Hypothalamus (tissue), 51 donors: ENCODE results near the gene MBLAC1.

ENCODE experiments used
- DNase-seq, 51 donors: peaks; one replicate each; lab custom pipeline; 2025; lab: John Stamatoyannopoulos, UW

MBLAC1 gene

DNA sequence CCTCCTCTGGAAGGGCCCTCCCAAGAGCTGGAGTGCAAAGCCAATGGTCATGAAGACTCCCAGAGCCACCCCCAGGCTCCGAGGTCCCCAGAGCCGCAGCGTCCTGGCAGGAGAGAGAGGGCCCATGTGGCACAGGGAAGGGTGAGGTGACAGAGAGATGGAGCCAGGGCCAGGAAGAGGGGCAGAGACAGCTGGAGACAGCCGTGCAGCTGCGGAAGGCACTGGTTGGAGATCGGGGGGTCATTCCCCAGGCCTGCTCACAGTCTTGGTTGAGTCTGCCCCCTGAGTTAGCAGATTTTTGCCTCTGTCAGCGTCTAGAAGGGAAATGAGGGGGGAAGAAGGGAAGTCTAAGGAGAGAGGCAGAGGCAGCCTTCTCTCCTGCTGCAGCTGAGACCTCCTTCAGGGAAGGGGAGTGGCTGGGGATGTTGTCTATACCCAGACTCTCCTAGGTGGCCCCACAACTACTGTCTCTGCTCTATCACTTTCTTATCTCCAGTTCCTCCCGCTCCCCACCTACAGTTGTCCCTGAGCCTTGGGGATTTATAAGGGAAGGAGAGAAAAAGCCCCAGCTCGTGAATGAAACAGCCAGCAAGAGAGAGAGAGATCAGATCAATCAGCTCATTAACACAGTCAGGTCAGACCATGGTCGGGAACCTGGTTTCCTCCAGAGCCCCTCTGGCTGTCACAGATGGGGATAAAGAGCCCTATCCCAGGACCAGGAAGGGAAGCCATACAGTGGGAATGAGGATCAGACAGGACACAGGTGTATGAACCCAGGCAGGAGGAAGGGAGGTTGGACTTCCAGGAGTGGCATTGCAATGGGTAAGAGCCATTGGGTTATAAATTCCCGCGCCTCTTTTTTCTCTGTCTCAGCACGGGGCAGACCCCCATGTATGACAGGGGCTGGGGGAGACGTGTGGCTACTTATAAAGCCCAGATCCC lies 40.5 kb downstream of the MBLAC1 start:
- DNase-seq: no peak

DNA sequence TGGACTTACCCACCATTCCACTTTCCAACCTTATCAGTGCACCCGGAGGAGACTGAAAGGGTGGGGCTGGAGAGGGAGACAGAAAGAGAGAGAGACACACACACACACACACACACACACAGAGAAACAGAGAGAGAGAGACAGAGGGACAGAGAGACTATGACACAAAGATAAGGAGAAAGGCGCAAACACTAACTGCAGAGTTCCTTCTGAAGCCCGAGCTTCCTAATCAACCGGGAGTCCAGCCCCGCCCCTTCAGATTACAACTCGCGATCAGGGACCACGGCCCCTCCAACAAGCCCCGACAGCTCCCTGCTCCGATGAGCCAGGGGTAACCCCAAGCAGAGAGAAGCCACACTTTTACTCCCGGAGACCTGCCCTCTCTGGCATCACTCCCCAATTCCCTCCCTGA lies 41.2 kb downstream of the MBLAC1 start:
- DNase-seq: no peak

DNA sequence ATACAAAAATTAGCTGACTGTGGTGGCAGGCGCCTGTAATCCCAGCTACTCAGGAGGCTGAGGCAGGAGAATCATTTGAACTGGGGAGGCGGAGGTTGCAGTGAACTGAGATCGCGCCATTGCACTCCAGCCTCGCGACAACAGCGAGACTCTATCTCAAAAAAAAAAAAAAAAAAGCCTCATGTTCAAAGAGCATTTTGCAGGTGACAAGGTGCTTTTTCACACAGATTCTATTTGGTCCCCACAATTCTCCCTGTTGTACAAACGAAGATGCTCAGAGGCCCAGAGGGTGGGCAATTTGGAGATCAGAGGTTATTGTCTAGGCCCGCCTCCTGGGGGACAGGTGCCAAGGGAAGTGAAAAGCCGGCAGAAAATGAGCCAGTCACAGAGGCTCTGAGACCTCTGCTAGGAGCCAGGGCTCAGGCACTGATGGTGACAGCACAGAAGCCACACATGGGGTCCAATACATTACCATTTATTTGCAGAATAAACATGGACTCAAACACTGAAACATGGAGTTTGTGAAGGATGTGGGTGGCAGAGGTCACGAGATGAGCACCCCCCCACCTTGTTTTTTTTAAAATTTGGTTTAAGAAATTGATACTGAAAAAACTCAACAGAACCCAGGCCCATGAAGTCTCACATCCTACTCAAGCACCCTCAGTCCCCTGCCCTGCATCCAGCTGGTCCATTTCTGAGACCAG lies 42.5 kb downstream of the MBLAC1 start:
- no peak for DNase-seq

DNA sequence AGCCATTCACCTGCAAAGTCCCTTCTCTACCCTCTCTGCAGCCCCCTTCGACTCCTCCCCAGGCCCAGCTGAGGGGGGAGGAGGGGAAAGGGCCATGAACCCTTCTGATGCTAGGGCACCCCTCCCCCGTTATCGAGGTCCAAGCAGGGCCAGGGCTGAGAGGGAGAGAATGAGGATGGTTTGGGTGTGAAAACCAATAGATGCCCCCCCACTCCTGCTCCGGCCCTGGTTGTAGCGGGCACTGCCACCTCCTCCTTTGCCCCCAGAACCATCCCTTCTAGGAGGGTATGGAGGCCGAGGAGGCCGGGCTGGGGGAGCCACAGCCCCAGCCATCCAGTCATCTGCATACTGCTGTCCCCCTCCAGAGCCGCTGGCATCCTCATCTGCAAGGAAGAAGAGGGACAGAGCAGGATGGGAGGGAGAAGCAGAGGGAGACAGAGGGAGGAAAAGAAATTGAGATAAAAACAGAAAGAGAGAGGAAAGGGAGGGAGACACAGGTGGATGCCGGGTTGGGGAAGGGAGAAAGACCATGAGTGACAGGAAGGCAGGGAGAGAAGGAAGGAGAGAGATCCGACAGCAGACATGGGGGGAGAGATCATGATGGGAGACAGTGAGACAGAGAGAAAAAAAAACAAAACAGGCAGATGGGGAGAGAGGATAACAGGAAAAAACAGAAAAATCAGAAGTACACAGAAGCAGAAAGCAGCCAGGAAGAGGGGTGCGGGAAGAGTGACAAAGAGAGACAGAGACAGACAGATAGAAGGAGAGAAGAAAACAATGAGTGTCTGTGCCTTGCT lies 43.5 kb downstream of the MBLAC1 start:
- no peak for DNase-seq

DNA sequence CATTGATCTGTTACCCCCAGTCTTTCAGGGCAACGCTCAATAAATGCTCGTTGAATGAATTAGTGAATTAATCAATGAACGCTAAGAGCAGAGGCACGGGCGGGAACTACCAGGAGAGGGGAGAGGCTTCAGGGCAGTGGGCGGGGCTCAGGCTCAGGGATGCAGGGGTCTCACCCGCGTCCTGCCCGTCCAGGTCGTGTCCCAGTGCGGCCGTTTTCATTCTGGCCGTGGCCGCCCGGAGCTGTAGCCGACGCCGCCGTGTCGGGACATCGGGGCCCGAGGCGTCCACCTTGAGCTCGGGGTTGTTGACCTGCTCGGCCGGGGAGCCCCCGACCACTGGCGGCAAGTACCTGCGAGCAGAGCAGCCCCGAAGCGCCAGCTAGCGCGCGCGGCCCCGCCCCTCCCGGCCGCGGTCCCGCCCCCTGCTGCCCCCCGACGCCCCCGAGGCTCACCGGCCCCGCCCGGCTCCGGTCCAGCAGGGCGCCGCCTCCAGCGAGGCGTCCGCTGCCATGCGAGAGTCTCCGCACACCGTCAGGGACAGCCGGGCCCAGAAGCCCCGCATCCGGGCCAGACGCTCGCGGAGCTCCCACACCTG lies 44.4 kb downstream of the MBLAC1 start:
- peak in 1 of 51 donors; percentile 15 for DNase-seq

DNA sequence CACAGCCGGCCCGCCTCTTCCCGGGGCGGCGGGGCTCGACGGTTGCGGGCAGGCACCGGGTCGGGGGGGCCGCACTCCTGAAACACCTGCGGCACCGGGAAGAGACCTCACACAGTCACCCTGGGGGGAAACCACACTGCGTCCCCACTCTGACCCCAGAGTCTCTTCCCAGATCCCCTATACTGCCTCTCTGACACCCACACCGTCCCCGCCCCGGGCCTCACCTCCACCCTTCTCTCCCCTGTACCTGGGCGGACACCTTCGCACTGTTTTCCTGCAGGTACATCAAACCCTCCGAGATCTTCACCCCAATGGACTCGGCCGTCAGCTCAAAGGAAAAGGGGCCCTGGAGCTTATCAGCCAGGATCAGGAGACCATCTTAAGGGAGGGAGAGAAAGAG lies 45.1 kb downstream of the MBLAC1 start:
- no peak for DNase-seq

DNA sequence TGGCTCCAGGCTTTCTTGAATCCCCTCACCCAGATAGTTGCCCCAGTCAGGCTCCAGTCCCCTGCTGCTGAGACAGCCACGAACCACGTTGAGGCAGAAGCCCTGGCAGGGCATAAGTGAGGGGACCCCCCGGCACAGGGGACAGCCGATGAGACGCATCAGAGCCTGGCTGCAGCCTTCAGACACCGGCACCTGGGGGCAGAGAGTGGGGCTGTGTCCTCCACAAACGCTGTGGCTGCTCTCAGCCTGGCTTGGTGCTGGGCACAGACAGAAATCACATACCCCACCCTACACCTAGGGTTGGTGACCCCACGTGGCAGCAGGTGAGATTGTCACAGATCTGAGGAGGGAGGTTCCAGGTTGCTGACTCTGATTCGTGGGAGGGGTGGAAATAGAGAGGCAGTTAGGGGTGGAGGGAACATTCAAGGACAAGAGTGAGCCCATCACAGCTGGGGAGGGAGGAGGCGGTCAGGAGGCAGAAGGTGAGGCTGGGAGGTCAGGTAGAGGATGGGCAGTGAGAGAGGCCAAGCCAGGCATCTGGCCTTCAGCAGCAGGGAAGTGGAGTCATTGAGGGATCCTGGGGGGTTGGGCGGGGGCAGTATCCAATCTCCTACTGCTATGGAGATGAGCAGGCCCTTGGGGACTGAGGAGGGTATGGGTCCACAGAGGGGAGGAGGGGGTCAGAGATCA lies 47.2 kb downstream of the MBLAC1 start:
- DNase-seq: no peak

DNA sequence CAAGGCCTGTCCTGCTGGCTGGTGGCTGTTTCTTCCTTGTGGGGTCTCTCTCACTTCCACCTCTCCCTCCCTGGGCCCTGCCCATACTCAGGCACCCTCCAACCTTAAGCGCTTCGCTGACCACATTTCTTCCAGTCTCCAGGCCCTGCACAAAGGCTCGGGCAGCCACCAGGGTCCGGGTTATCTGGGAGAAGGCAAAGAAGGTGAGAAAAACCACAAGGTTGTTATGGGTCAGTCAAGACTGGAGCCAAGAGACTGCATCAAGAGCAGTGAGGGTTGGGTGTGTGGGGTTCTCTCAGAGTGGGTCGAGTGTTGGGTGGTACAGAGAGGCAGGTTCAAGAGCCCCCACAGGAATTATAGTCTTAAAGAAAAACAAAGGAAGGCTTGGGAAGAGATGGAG lies 47.8 kb downstream of the MBLAC1 start:
- no peak for DNase-seq

DNA sequence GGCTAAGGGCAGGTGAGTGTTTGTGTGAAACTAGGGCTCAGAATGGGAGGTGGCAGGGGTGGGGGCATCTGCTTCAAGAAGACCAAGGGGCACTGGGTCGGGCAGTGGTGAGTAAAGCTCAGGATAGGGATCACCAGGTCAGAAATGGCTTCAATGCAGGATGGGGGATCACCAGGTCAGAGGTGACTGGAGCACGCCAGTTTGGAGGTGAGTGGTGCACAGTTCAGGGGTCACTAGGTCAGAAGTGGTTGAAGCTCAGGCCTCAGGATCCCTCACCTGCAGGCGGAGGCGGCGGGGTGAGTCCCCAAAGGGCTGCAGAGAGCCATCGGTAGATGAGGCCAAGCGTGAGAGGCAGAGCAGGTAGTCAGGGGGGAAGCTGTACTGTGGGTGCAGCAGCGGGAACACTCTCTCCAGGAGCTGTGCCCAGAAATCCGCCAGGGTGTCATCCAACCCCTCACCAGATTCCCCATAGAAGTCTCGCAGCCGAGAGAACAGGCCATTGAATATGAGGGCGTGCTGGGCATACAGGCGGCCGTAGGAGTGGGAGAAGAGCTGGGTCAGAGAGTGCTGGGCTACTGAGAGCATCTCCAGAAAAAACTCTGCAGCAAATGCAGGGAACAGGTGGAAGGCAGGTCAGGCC lies 48.6 kb downstream of the MBLAC1 start:
- DNase-seq: no peak

DNA sequence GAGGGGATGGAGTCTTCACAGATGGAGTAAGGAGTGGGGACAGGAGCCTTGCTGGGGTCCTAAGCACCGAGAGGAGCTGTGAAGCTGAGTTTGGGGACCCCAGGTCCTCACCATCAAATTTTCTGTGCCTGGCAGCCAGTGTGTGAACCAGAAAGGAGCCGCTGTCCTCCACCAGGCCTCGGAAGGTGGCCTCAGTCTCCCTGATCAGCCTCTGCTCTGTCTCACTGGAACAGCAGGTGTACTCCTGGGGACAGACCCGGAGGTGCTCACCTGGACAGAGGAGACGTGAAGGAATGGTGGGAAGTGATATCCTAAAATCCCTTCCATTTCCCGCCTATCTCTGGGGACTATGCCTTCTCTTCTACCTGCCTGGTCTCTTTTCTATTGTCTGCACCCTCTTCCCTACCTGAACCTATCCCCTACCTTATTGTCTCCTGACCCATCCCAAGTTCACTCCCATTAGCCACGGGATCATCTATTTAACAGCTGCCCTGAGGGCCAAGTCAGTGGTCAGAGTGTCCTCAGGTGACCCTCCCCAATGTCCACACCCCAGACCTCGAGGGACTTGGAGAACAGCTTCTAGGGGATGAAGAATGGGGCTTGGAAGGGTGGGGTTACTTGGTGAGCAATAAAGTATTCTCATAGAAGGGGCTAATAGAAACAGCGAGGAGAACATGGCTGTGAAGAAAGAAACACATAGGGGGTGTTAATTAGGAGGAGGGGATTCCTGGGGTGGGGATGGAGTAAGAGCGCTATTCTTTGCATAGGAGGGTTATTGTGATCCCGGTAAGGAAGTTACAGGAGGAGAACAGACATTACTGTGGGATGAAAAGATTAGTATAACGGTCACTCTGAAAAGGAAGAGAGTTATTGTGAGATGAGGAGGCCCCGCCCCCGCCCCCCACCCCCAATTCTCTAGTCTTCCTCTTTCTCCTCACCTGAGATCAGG lies 49.6 kb downstream of the MBLAC1 start:
- DNase-seq: no peak

DNA sequence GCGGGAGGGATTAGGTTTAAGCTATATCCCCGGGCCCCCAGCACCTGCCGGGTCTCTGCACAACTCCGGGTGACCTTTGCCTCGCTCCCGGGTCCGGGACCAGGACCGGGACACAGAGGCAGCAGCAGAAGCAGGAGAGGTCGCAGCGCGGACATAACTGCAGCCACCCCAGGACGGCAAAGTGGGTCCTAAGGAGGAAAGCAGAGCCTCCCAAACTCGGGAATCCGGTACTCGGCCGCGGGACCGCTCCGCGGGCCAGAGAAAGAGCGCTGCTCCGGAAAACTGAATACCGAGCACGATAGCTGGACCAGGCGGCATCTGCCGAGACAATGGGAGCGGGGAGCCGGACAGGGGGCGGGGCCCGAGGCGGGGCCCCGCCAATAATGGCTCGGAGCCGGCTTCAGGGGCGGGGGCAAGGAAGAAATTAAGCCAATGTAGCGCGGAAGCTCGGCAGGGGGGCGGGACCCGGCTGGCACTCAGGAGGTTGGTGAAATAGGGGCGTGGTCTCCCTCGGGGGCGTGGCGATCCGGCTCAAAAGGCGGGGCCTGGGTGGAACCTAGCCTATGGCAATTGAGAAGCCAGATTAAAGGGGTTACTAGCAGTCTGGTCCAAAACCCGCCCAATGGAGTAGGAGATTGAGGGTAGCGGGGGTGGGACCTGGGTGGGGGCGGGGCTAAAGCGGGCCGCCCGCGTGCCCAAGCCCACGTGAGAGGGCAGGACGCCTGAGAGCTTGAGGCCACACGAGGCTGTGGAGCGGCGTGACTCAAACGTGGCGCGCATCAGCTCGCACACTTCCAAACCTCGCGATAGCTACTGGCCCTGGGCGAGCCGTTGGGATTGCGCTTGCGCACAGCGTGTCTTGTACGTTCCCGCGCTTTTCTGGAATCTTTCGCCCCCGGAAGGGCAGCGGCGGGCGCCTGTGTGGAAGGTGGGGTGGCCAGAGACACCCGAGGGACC lies 50.6 kb downstream of the MBLAC1 start, which contains the start of the genes GPC2 and STAG3:
Gene GPC2, minus strand, starts transcription at position 337 of the 957 bp plus-strand sequence. Its CDS starts 182 bp downstream, at position 155.
Gene STAG3, plus strand, starts transcription at position 874 of the 957 bp plus-strand sequence. CDS start 2,639 bp downstream, outside the sequence.
- peak in 50 of 51 donors; percentile 43 to 94 (median 83) for DNase-seq
